NCI-H2081 (cell line): ENCODE results near the gene EDC3.
"Not testable (repeated sequence)": the region's sequence is repeated elsewhere in the genome, so short reads cannot be mapped to it uniquely, and the experiment has no call there.

ENCODE experiments used
- DNase-seq, 2 experiments: peaks; one replicate each; lab custom pipeline; 2025; lab: John Stamatoyannopoulos, UW

EDC3 gene

GRCh38 chr15:74709892-74710291, 14.1 kb upstream of the EDC3 start:
- no peak for DNase-seq

GRCh38 chr15:74709011-74709410, 13.2 kb upstream of the EDC3 start:
- DNase-seq = no peak

GRCh38 chr15:74696808-74697207, 984 bp upstream of the EDC3 start:
- DNase-seq = no peak

- no peak for DNase-seq
Observed at GRCh38 chr15:74696398-74696729, 540 bp upstream of the EDC3 start.

GRCh38 chr15:74692327-74692726, 3.5 kb downstream of the EDC3 start:
- DNase-seq = no peak

GRCh38 chr15:74683758-74684157, 12.1 kb downstream of the EDC3 start:
- no peak for DNase-seq

- DNase-seq = no peak
Observed at GRCh38 chr15:74682954-74683353, 12.9 kb downstream of the EDC3 start.

- DNase-seq = no peak
Observed at GRCh38 chr15:74680456-74680855, 15.4 kb downstream of the EDC3 start.

- DNase-seq = no peak
Observed at GRCh38 chr15:74676801-74677200, 19.0 kb downstream of the EDC3 start.

- DNase-seq = no peak
Observed at GRCh38 chr15:74674161-74674560, 21.7 kb downstream of the EDC3 start.

GRCh38 chr15:74669627-74670026, 26.2 kb downstream of the EDC3 start:
- no peak for DNase-seq

GRCh38 chr15:74667975-74668374, 27.8 kb downstream of the EDC3 start:
- no peak for DNase-seq

- DNase-seq = no peak
Observed at GRCh38 chr15:74664670-74665069, 31.2 kb downstream of the EDC3 start.

- peak in 1 of 2 experiments; percentile 6 for DNase-seq
Observed at GRCh38 chr15:74664028-74664616, 31.7 kb downstream of the EDC3 start.

GRCh38 chr15:74663303-74664027, 32.4 kb downstream of the EDC3 start:
- no peak for DNase-seq

- DNase-seq = no peak
Observed at GRCh38 chr15:74662064-74662860, 33.6 kb downstream of the EDC3 start.

GRCh38 chr15:74661280-74661679, 34.5 kb downstream of the EDC3 start:
- DNase-seq = not testable (repeated sequence)

GRCh38 chr15:74657846-74658245, 38.0 kb downstream of the EDC3 start:
- no peak for DNase-seq

GRCh38 chr15:74656935-74657535, 38.8 kb downstream of the EDC3 start:
- no peak for DNase-seq

GRCh38 chr15:74655424-74655823, 40.4 kb downstream of the EDC3 start:
- DNase-seq = peak; percentile 58 to 76

- DNase-seq = no peak
Observed at GRCh38 chr15:74653426-74654102, 42.3 kb downstream of the EDC3 start.

GRCh38 chr15:74651242-74651741, 44.5 kb downstream of the EDC3 start:
- peak; percentile 88 to 97 for DNase-seq
